A549 (cell line): Measurements from ENCODE around the gene GCC2. TPM values are rescaled to one million over a fixed set of nuclear protein-coding genes. Genes with fewer than 3 reads are reported as not detected.

Experiments
- ATAC-seq, 2 experiments: fragments of 200-7000 bp in 1 of 2; fragments of >200 bp in 1 of 2; cut with Nextera tagmentation in 1 of 2; cut with Tn5 transposase in 1 of 2; 3 replicates each; pipeline versions ENCODE4 v1.8.0 to v1.9.1; 2018 to 2020; ENCODE audit warnings: mild to moderate bottlenecking in 1 of 2, moderate library complexity in 1 of 2
- CTCF ChIA-PET: fragments of 300-600 bp; sonication (Branson Sonifier 250); formaldehyde crosslinking; extraction: SDS; loops from one replicate; lab custom pipeline; 2021; ENCODE audit warnings: antibody characterized with exemption, inconsistent platforms; lab: Yijun Ruan, JAX
- POLR2A ChIA-PET: fragments of 350-600 bp; formaldehyde crosslinking; extraction: SDS; loops from one replicate; lab custom pipeline; 2021; ENCODE audit warnings: antibody characterized with exemption, inconsistent platforms; lab: Yijun Ruan, JAX
- DNase-seq, 2 experiments: peaks; one replicate each; pipeline versions ENCODE4 v3.0.0 to v3.0.0-alpha.2; 2011 to 2016; ENCODE audit warnings: low read depth in 1 of 2, low spot score in 1 of 2
- FAIRE-seq: peaks from 2 replicates; lab custom pipeline; 2011; peaks lifted over from hg19 to GRCh38; lab: Jason Lieb, UNC
- H3K27ac ChIP-seq, 2 experiments: fragments of >200 bp; sonication (Bioruptor Twin); formaldehyde crosslinking; 3 replicates each; pipeline ENCODE4 v1.5.1; 2016 to 2017
- H3K4me1 ChIP-seq: fragments of >200 bp; sonication (Bioruptor Twin); formaldehyde crosslinking; 3 replicates; pipeline ENCODE4 v1.6.1; 2016
- H3K4me2 ChIP-seq: fragments of >200 bp; sonication (Bioruptor Twin); formaldehyde crosslinking; 3 replicates; pipeline ENCODE4 v1.6.1; 2016
- H3K4me3 ChIP-seq: fragments of >200 bp; sonication (Bioruptor Twin); formaldehyde crosslinking; 3 replicates; pipeline ENCODE4 v1.5.1; 2016
- H3K9me3 ChIP-seq: fragments of >200 bp; sonication (Bioruptor Twin); formaldehyde crosslinking; 3 replicates; pipeline ENCODE4 v1.6.1; 2016
- BHLHE40 ChIP-seq: IDR thresholded peaks from 2 replicates; pipeline ENCODE4 v1.6.1; 2012; ENCODE audit warnings: low read depth, low read length, inconsistent platforms
- EHF ChIP-seq: fragments of 250-450 bp; sonication (Bioruptor Pico); IDR thresholded peaks from 2 replicates; pipeline ENCODE4 v1.5.0; 2020; ENCODE audit warnings: mild to moderate bottlenecking
- ELK1 ChIP-seq: fragments of 150-350 bp; IDR thresholded peaks from 2 replicates; pipeline ENCODE4 v1.6.1; 2014; ENCODE audit warnings: low read depth, mild to moderate bottlenecking, low read length
- EP300 ChIP-seq, 2 experiments: fragments of >200 bp; sonication (Bioruptor Twin); formaldehyde crosslinking; IDR thresholded peaks; 2 replicates in 1 of 2; 3 replicates in 1 of 2; pipeline ENCODE4 v1.6.1; 2016 to 2017
- FOSB ChIP-seq: fragments of 250-450 bp; sonication (Bioruptor Pico); IDR thresholded peaks from 2 replicates; pipeline ENCODE4 v1.5.0; 2020; ENCODE audit warnings: mild to moderate bottlenecking, moderate library complexity
- HDAC2 ChIP-seq: fragments of 200-600 bp; sonication (generic); IDR thresholded peaks from 2 replicates; pipeline ENCODE4 v1.6.1; 2016
- HMGXB4 ChIP-seq: fragments of 250-450 bp; sonication (Bioruptor Pico); IDR thresholded peaks from 2 replicates; pipeline ENCODE4 v1.5.0; 2021; ENCODE audit warnings: mild to moderate bottlenecking, moderate library complexity, borderline replicate concordance
- HOXA7 ChIP-seq: fragments of 250-450 bp; sonication (Bioruptor Pico); IDR thresholded peaks from 2 replicates; pipeline ENCODE4 v1.5.0; 2020; ENCODE audit warnings: mild to moderate bottlenecking, moderate library complexity
- HOXB5 ChIP-seq: fragments of 250-450 bp; sonication (Bioruptor Pico); IDR thresholded peaks from 2 replicates; pipeline ENCODE4 v1.5.0; 2020; ENCODE audit warnings: mild to moderate bottlenecking, moderate library complexity
- JUN ChIP-seq, 2 experiments: fragments of >200 bp; sonication (Bioruptor Twin); formaldehyde crosslinking; IDR thresholded peaks; 2 replicates in 1 of 2; 3 replicates in 1 of 2; pipeline ENCODE4 v1.6.1; 2016 to 2017
- JUNB ChIP-seq: fragments of >200 bp; sonication (Bioruptor Twin); formaldehyde crosslinking; IDR thresholded peaks from 2 replicates; pipeline ENCODE4 v1.6.1; 2016
- KDM1A ChIP-seq: fragments of 200-600 bp; sonication (generic); IDR thresholded peaks from 2 replicates; pipeline ENCODE4 v1.6.1; 2016; ENCODE audit warnings: low read depth, mild to moderate bottlenecking
- MAFK ChIP-seq: fragments of 450-650 bp; IDR thresholded peaks from 2 replicates; pipeline ENCODE4 v1.6.1; 2014; ENCODE audit not compliant: partially characterized antibody
- NFE2L2 ChIP-seq: fragments of 150-350 bp; conservative IDR thresholded peaks from 2 replicates; pipeline ENCODE4 v1.6.1; 2014; ENCODE audit warnings: low read length
- NPAS2 ChIP-seq: fragments of 250-450 bp; sonication (Bioruptor Pico); IDR thresholded peaks from 2 replicates; pipeline ENCODE4 v1.8.0; 2022; ENCODE audit warnings: mild to moderate bottlenecking, moderate library complexity, borderline replicate concordance
- NR3C1 ChIP-seq: fragments of >200 bp; sonication (Bioruptor Twin); formaldehyde crosslinking; IDR thresholded peaks from 3 replicates; pipeline ENCODE4 v1.6.1; 2017
- PHF8 ChIP-seq: fragments of 200-600 bp; sonication (generic); IDR thresholded peaks from 2 replicates; pipeline ENCODE4 v1.6.1; 2016; ENCODE audit warnings: low read depth, mild to moderate bottlenecking, antibody characterized with exemption, moderate library complexity, borderline replicate concordance
- POLR2A ChIP-seq: IDR thresholded peaks from 2 replicates; pipeline ENCODE4 v1.6.1; 2012; ENCODE audit warnings: mild to moderate bottlenecking, low read length
- TFCP2L1 ChIP-seq: fragments of 250-450 bp; sonication (Bioruptor Pico); IDR thresholded peaks from 2 replicates; pipeline ENCODE4 v1.5.0; 2021; ENCODE audit warnings: mild to moderate bottlenecking
- TP53 ChIP-seq: fragments of 250-450 bp; sonication (Bioruptor Pico); IDR thresholded peaks from 2 replicates; pipeline ENCODE4 v1.5.0; 2021; ENCODE audit warnings: mild to moderate bottlenecking, moderate library complexity
- ZC3H11A ChIP-seq: fragments of 450-650 bp; IDR thresholded peaks from 2 replicates; pipeline ENCODE4 v1.6.1; 2014; ENCODE audit warnings: antibody characterized with exemption, mild to moderate bottlenecking
- ZFP36 ChIP-seq: fragments of 450-650 bp; IDR thresholded peaks from 2 replicates; pipeline ENCODE4 v1.6.1; 2014; ENCODE audit warnings: borderline replicate concordance; ENCODE audit not compliant: partially characterized antibody
- ZNF302 ChIP-seq: fragments of 250-450 bp; sonication (Bioruptor Pico); IDR thresholded peaks from 2 replicates; pipeline ENCODE4 v1.9.0; 2021; ENCODE audit warnings: inconsistent platforms, mild to moderate bottlenecking, moderate library complexity
- WGBS: methylation state at CpG from one replicate; pipeline ENCODE4 v1.1.6; 2017; ENCODE audit errors: missing lambda C conversion rate; 5-methylcytosine and 5-hydroxymethylcytosine counted together
- polyA plus RNA-seq, 4 experiments: library from polyadenylated mRNA; depleted of rRNA in 3 of 4; stranded (reverse); fragments of >200 nt; fragmentation: RNase III in 1 of 4; extraction: RNeasy Plus Mini Kit Qiagen cat#74134 plus additional on column Dnase treatment in 1 of 4; gene quantifications; 2 replicates in 3 of 4; 3 replicates in 1 of 4; pipeline ENCODE4 v1.2.3, GENCODE V29; 2011 to 2017
- TF ChIP-seq, protein P1 (sequence below): IDR thresholded peaks from 2 replicates; pipeline ENCODE4 v1.6.1; 2012
- TF ChIP-seq, protein P2 (sequence below): fragments of 200-600 bp; sonication (generic); IDR thresholded peaks from 2 replicates; pipeline ENCODE4 v1.6.1; 2016; ENCODE audit warnings: antibody characterized with exemption, mild to moderate bottlenecking, moderate library complexity

Gene GCC2
- polyA plus RNA-seq, 2 of the 4 experiments (the other 2 are of a cell fraction): 13.6 to 30.1 TPM

GRCh38 chr2:108538000-108538625 lies 89.1 kb downstream of the GCC2 start:
- Histone ChIP-seq H3K4me3 (no peak overlapping the region), H3K27ac (peak overlapping the region in 1 of 2 experiments; percentile 60; a peak in 3 of 6 replicates), H3K4me1 (peaks cover 32% of the 10 kb centered on the region), H3K4me2 (peak overlapping the region; percentile 82), H3K9me3 (no peaks in the 10 kb centered on the region)
- no peak for FAIRE-seq
- ChIA-PET POLR2A (interaction anchor here (0.7 kb wide), 1 partner anchor 37 kb away, joined by 4 read pairs; no protein-coding TSS in a partner anchor), CTCF (interaction anchor here (1.0 to 1.5 kb wide), 2 partner anchors 36 to 46 kb away, joined by 3 to 5 read pairs; no protein-coding TSS in a partner anchor)
- TF ChIP-seq JUN (IDR thresholded peaks at IDR 0.05) (no peak), NPAS2 (CRISPR knock-in tag) (no peak), BHLHE40 (no peak), PHF8 (no peak), JUNB (no peak), HOXA7 (CRISPR knock-in tag) (no peak), HDAC2 (no peak), ZC3H11A (no peak), NFE2L2 (no peak), POLR2A (no peak), HMGXB4 (CRISPR knock-in tag) (no peak), TP53 (CRISPR knock-in tag) (no peak), EHF (CRISPR knock-in tag) (no peak), HOXB5 (CRISPR knock-in tag) (no peak), MAFK (no peak), ZFP36 (no peak), FOSB (CRISPR knock-in tag) (no peak), ZNF302 (CRISPR knock-in tag) (no peak)
- TF ChIP-seq, protein P1, sequence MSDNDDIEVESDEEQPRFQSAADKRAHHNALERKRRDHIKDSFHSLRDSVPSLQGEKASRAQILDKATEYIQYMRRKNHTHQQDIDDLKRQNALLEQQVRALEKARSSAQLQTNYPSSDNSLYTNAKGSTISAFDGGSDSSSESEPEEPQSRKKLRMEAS: no peak
- TF ChIP-seq, protein P2, sequence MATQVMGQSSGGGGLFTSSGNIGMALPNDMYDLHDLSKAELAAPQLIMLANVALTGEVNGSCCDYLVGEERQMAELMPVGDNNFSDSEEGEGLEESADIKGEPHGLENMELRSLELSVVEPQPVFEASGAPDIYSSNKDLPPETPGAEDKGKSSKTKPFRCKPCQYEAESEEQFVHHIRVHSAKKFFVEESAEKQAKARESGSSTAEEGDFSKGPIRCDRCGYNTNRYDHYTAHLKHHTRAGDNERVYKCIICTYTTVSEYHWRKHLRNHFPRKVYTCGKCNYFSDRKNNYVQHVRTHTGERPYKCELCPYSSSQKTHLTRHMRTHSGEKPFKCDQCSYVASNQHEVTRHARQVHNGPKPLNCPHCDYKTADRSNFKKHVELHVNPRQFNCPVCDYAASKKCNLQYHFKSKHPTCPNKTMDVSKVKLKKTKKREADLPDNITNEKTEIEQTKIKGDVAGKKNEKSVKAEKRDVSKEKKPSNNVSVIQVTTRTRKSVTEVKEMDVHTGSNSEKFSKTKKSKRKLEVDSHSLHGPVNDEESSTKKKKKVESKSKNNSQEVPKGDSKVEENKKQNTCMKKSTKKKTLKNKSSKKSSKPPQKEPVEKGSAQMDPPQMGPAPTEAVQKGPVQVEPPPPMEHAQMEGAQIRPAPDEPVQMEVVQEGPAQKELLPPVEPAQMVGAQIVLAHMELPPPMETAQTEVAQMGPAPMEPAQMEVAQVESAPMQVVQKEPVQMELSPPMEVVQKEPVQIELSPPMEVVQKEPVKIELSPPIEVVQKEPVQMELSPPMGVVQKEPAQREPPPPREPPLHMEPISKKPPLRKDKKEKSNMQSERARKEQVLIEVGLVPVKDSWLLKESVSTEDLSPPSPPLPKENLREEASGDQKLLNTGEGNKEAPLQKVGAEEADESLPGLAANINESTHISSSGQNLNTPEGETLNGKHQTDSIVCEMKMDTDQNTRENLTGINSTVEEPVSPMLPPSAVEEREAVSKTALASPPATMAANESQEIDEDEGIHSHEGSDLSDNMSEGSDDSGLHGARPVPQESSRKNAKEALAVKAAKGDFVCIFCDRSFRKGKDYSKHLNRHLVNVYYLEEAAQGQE: no peak
- DNase-seq: no peak
- WGBS: 37% methylated on average over 5 of the region's 5 CpGs
- no peak for ATAC-seq

- CTCF ChIA-PET: interaction anchor here (1.1 to 1.6 kb wide), 4 partner anchors 8 to 95 kb away, joined by 3 to 6 read pairs (median 4); no protein-coding TSS in a partner anchor
- POLR2A ChIA-PET: interaction anchor here (1.3 kb wide), 1 partner anchor 8 kb away, joined by 5 read pairs; the partner anchor contains the start of gene LIMS1
- FAIRE-seq (no peak), ATAC-seq (no peak), DNase-seq (no peak)
- H3K27ac ChIP-seq: no peak overlapping the region
- H3K9me3 ChIP-seq: no peaks in the 10 kb centered on the region
- no peak overlapping the region for H3K4me3 ChIP-seq
- no peak overlapping the region for H3K4me2 ChIP-seq
- H3K4me1 ChIP-seq: peaks cover 21% of the 10 kb centered on the region
- no peak for TF ChIP-seq ZFP36
- no peak for TF ChIP-seq KDM1A
- TF ChIP-seq ELK1: no peak
- no peak for TF ChIP-seq EP300 (IDR thresholded peaks at IDR 0.05)
- no peak for TF ChIP-seq NR3C1
- TF ChIP-seq HMGXB4 (CRISPR knock-in tag): no peak
- TF ChIP-seq ZNF302 (CRISPR knock-in tag): no peak
- no peak for TF ChIP-seq TP53 (CRISPR knock-in tag)
- TF ChIP-seq TFCP2L1 (CRISPR knock-in tag): no peak
- WGBS: 93% methylated on average over 4 of the region's 4 CpGs
Observed at GRCh38 chr2:108541451-108541850, 92.4 kb downstream of the GCC2 start.
